Measurements from ENCODE around the gene USP47.

DNA sequence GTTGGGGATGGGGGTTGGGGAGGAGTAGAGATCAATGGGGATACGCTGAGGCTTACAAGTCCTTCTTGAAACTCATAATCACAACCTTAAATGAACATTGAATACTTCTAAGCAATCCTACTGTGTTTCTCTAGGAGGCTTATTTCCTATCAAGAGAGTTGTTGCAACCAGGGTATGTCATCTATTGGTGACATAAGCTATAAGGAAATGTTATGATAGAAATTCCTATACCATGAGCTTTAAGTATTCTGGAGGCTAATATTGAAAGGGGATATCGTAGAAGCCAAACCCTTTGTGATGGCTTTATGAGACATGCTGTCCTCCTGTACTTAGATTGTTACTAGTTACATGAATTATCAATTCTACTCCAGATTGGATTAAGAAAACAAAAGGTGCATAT lies 93.8 kb downstream of the USP47 start:
- TF ChIP-seq, protein P1, sequence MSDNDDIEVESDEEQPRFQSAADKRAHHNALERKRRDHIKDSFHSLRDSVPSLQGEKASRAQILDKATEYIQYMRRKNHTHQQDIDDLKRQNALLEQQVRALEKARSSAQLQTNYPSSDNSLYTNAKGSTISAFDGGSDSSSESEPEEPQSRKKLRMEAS (IDR thresholded peaks at IDR 0.05; ENCODE audit: low read depth, low read length): no peak
- TF ChIP-seq, protein P2, sequence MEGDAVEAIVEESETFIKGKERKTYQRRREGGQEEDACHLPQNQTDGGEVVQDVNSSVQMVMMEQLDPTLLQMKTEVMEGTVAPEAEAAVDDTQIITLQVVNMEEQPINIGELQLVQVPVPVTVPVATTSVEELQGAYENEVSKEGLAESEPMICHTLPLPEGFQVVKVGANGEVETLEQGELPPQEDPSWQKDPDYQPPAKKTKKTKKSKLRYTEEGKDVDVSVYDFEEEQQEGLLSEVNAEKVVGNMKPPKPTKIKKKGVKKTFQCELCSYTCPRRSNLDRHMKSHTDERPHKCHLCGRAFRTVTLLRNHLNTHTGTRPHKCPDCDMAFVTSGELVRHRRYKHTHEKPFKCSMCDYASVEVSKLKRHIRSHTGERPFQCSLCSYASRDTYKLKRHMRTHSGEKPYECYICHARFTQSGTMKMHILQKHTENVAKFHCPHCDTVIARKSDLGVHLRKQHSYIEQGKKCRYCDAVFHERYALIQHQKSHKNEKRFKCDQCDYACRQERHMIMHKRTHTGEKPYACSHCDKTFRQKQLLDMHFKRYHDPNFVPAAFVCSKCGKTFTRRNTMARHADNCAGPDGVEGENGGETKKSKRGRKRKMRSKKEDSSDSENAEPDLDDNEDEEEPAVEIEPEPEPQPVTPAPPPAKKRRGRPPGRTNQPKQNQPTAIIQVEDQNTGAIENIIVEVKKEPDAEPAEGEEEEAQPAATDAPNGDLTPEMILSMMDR (IDR thresholded peaks at IDR 0.05; ENCODE audit: low read depth, low read length): no peak
- TF ChIP-seq POLR2A (IDR thresholded peaks at IDR 0.05; ENCODE audit: extremely low read depth, insufficient read length) (no peak), MYC (IDR thresholded peaks at IDR 0.05; ENCODE audit: low read depth, low read length) (no peak)
